Renal cortical epithelial cell (primary cell): ENCODE results near the gene NUP160. TPM values are rescaled to one million over a fixed set of nuclear protein-coding genes. Genes with fewer than 3 reads are reported as not detected.
A peak's percentile ranks its signal among the peaks of the same experiment; 100 is the strongest.
"Not testable (repeated sequence)": the region's sequence is repeated elsewhere in the genome, so short reads cannot be mapped to it uniquely, and the experiment has no call there.

ENCODE experiments used
- DNase-seq: peaks from one replicate; pipeline ENCODE4 v3.0.0-alpha.2; 2011; ENCODE audit warnings: low read depth
- total RNA-seq: library from RNA; depleted of rRNA; stranded (reverse); fragments of >200 nt; gene quantifications from 2 replicates; pipeline ENCODE4 v1.2.3, GENCODE V29; 2014

The NUP160 gene, protein sequence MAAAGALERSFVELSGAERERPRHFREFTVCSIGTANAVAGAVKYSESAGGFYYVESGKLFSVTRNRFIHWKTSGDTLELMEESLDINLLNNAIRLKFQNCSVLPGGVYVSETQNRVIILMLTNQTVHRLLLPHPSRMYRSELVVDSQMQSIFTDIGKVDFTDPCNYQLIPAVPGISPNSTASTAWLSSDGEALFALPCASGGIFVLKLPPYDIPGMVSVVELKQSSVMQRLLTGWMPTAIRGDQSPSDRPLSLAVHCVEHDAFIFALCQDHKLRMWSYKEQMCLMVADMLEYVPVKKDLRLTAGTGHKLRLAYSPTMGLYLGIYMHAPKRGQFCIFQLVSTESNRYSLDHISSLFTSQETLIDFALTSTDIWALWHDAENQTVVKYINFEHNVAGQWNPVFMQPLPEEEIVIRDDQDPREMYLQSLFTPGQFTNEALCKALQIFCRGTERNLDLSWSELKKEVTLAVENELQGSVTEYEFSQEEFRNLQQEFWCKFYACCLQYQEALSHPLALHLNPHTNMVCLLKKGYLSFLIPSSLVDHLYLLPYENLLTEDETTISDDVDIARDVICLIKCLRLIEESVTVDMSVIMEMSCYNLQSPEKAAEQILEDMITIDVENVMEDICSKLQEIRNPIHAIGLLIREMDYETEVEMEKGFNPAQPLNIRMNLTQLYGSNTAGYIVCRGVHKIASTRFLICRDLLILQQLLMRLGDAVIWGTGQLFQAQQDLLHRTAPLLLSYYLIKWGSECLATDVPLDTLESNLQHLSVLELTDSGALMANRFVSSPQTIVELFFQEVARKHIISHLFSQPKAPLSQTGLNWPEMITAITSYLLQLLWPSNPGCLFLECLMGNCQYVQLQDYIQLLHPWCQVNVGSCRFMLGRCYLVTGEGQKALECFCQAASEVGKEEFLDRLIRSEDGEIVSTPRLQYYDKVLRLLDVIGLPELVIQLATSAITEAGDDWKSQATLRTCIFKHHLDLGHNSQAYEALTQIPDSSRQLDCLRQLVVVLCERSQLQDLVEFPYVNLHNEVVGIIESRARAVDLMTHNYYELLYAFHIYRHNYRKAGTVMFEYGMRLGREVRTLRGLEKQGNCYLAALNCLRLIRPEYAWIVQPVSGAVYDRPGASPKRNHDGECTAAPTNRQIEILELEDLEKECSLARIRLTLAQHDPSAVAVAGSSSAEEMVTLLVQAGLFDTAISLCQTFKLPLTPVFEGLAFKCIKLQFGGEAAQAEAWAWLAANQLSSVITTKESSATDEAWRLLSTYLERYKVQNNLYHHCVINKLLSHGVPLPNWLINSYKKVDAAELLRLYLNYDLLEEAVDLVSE (N-terminal part only)
- total RNA-seq, result 26.7 and 40.7 TPM in 2 replicates

DNA sequence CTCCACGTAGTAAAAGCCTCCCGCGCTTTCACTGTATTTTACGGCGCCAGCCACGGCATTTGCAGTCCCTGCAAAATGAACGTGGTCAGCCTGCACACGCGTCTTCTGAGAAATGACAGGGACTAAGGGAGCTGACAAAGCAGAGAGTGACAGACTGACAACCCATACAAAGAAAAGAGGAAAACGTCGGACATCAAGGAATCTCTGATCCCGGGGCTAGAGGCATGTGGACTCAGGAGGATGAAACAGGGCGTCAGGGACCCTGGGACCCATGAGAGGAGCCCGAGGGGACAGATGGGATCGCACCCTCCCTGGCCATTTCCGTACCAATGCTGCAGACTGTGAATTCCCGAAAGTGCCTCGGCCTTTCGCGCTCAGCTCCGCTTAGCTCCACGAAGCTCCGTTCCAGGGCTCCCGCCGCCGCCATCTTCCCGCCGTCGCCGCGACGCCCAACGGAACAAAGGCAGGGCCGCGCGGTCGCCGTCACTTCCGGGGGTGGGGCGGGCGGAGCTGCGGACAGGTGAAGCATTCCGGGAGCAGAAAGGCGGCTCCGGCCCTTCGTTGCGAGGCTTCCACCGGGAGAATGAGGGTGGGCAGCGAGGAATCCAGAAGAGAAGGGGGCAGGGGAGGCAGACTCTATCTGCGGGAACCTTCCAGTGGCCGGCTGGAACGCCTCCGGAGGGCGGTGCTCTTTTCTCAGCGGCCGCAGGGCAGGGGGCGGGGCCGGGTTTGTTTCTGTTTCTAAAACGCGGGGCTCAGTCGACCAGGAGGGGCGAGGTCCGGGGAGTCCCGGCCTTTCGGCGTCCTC, at the start of gene NUP160:
TSS of gene NUP160 (minus strand) at position 459 of the 808 bp plus-strand sequence. CDS start at position 427, 32 bp downstream.
- DNase-seq, result no peak

DNA sequence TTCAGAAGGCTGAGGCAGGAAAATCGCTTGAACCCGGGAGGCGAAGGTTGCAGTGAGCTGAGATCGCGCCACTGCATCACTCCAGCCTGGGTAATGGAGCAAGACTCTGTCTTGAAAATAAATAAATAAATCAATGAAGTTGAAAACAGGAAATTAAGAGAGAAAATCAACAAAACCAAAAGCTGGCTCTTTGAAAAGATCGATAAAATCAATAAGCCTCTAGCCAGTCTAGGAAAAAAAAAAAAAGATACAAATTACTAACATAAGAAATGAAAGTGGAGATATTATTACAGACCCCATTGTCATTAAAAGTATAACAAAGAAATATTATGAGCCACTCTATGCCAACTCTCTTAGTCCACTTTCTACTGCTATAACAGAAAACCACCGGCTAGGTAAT, 48.0 kb upstream of the NUP160 start:
- DNase-seq, result no peak

DNA sequence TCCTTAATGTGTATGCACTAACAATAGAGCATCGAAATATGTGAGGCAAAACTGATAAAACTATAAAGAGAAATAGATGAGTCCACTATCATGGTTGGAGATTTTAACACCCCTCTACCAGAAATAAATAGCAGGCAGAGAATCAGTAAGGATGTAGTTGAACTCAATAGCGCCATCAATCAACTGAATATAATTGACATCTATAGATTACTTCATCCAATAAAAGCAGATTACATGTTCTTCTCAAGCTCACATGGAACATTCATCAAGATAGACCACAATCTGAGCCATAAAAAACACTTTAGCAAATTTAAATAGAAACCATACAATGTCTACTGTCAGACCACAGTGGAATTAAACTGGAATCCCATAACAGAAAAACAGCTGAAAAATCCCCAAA, 46.9 kb upstream of the NUP160 start:
- no peak for DNase-seq

DNA sequence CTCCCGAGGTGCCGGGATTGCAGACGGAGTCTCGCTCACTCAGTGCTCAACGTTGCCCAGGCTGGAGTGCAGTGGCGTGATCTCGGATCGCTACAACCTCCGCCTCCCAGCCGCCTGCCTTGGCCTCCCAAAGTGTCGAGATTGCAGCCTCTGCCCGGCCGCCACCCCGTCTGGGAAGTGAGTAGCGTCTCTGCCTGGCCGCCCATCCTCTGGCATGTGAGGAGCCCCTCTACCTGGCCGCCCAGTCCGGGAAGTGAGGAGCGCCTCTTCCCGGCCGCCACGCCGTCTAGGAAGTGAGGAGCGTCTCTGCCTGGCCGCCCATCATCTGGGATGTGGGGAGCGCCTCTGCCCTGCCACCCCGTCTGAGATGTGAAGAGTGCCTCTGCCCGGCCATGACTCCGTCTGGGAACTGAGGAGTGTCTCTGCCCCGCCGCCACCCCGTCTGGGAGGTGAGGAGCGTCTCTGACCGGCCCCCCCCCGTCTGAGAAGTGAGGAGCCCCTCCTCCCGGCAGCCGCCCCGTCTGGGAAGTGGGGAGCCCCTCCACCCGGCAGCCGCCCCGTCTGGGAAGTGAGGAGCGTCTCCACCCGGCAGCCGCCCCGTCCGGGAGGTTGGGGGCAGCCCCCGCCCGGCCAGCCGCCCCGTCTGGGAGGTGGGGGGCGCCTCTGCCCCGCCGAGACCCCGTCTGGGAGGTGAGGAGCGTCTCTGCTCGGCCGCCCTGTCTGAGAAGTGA, 44.6 kb upstream of the NUP160 start:
- DNase-seq, result not testable (repeated sequence)

DNA sequence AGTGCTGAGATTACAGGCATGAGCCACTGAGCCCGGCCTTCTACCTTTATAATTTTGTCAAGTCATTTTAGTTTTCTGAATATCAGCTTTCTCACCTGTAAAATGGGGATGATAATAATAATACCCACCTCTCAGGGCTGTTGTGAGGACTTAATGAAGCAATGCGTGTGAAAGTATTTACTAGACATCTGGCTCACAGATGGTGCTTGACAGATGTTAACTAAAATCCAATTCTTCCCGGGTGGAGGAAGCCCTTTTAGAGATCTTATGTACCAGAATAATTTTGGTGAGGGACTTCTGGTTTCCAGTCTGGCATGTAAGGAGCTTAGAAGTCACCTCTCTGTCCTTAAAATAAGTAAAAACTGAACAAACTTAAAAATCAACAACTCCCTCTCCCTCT, 43.7 kb upstream of the NUP160 start:
- no peak for DNase-seq

DNA sequence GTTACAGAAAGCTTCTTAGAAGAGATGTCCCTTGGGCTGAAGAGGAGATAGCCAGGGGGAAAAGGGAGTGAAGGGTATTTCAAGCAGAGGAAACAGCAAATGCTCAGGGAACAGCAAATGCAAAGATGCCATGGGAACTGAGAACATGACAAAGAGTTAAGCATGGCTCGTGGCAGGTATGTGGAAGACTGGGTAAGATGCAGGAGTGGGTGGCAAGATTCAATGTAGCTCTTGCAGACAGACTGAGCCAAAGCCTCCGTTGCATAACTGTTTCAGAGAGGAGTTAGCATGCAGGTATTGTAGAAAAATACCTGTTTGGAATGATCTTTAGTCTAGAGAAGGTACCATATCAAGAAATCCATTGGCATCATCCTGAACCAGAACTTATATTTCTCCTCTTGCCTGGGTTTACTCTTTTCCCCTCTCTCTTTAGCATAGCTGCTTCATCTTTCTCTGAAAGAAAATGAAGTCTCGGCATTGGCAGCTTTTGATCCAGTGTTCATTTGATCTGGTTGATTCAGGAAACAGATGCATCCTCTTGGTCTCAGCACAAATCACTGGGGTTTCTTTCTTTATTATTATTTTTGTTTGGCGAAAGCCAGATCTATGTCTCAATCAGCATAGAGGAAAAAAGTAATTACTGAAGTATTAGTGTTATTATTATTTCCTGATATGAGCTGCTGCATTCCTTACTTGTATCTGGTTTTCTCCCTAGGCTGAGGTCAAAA, 41.7 kb upstream of the NUP160 start:
- DNase-seq, result no peak

DNA sequence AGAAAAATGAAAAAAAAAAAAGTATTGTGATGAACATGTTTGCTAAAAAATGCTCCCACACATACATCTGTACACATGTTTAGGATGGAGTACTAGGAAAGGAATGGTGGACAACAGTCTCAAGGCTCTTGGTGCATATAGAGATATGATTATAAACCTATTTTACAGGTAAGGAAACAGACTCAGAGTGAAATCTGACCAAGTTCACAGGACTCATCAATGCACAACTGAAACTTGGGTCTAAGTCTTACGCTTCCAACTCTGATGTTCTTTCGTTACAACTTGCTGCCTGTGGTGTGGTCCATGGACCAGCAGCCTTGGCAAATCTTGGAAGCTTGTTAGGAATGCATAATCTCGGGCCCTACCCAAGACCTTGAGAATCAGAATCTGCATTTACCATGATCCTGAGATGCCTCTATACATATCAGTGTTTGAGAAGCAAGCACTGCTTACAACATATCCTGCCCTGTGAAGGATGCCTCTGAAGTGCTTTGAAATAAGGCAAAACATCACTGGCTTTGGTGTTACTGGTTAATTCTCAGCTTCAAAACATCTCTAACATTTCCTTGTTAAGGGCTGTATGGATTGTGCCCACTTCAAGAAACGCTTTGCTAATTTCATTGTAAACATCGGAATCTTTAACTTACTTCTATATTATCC, 39.9 kb upstream of the NUP160 start:
- DNase-seq, result no peak

DNA sequence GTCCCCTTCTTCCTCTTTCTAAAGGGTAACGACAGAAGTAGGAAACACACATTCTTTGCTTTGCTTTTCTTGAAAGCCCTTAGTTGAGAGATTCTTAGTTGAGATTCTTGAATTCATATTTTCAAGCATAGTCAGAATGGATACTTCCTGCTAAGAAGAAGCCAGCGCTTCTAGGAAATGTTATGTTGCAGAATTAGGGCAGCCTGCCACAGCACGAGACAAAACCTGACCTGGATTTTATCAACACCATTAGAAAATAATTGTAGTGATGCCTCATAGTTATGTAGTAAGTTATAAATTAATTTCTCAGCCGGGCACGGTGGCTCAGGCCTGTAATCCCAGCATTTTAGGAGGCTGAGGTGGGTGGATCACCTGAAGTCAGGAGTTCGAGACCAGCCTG, 37.9 kb upstream of the NUP160 start:
- peak; percentile 13 for DNase-seq

DNA sequence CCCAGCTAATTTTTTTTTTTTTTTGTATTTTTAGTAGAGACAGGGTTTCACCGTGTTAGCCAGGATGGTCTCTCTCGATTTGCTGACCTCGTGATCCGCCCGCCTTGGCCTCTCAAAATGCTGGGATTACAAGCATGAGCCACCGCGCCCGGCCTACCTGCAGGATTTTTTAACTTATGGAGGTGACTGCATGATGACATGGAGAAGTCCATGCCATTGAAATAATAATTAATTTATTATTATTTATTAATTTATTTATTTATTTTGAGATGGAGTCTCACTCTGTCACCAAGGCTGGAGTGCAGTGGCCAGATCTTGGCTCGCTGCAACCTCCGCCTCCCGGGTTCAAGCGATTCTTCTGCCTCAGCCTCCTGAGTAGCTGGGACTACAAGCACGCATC, 34.3 kb upstream of the NUP160 start:
- not testable (repeated sequence) for DNase-seq

DNA sequence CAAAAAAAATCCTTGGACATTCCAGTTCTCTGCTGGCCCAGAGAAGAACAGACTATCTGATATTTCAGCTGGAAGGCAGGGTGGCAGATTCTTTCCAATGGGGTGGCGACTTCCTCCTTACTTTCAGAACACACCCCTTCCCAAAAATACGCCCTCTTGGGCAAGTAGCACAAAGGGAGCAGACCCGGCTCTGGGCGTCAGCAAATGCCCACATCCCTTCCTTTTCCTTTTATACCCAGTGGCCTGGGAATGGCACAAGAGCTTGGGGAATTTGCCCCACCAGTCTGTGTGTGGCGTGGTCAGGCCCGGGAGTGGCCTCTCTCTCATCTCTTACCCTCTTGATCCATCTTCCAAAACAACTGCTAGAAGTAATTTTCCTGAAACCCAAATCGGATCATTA, 33.0 kb upstream of the NUP160 start:
- no peak for DNase-seq

DNA sequence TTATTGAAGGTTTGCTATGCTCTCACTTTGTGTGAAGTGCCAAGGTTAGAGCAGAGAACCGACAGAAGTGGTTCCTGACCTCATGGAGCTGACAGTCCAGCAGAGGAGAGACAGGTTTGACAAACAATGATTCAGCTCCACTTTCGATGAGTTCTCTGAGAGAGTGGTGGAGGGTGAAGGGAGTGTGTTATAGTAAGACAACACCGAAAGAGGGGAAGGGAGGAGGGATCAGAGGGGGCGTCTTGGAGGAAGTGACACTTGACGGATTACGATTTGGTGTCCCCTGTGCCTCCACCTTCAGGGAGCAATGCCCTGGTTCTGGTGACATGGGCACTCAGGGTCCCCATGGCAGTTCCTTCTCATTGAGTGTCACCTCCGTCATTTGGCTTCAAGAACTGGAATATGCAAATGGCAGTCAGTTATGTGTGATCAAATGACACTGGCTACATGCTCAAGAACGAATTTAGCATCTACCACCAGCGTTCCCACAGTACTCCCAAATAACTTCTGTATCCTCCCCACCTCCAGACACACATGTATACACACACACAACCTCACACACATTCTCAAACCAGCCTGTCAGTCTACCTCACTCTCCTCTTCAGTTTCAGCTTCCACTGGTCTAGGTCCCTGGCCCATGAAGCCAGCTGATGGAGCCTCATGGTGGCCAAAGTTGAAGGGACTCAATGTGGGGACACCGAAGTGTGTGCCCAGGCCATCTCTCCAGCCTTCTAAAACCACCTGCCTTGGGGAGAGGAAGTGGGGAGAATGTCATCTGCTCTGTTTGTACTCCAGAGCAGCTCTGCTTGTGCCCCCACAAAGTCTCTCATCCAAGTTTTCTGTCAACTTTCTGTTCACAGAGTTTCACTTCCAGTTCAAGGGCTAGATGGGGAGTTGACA, 31.4 kb upstream of the NUP160 start:
- DNase-seq, result no peak

DNA sequence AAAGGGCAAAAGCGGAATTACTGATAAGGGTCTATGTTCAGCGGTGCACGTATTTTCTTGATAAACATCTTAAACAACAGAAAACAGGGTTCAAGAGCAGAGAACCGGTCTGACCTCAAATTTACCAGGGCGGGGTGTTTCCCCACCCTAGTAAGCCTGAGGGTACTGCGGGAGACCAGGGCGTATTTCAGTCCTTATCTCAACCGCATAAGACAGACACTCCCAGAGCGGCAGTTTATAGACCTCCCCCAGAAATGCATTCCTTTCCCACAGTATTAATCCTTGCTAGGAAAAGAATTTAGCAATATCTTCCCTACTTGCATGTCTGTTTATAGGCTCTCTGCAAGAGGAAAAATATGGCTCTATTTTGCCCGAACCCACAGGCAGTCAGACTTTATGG, 27.7 kb upstream of the NUP160 start:
- DNase-seq, result not testable (repeated sequence)

DNA sequence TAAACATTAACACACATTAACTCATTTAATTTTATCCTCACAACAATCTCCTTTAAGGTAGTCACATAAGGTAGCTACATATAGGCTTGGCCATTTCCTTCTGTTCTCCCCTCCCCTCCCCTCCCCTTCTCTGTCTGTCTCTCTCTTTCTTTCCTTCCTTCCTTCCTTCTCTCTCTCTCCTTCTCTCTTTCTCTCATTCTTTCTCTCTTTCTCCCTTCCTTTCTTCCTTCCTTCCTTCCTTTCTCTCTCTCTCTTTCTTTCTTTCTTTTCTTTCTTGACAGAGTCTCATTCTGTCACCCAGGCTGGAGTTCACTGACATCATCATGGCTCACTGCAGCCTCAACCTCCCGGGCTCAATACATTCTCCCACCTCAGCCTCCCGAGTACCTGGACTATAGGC, 22.3 kb upstream of the NUP160 start:
- no peak for DNase-seq

DNA sequence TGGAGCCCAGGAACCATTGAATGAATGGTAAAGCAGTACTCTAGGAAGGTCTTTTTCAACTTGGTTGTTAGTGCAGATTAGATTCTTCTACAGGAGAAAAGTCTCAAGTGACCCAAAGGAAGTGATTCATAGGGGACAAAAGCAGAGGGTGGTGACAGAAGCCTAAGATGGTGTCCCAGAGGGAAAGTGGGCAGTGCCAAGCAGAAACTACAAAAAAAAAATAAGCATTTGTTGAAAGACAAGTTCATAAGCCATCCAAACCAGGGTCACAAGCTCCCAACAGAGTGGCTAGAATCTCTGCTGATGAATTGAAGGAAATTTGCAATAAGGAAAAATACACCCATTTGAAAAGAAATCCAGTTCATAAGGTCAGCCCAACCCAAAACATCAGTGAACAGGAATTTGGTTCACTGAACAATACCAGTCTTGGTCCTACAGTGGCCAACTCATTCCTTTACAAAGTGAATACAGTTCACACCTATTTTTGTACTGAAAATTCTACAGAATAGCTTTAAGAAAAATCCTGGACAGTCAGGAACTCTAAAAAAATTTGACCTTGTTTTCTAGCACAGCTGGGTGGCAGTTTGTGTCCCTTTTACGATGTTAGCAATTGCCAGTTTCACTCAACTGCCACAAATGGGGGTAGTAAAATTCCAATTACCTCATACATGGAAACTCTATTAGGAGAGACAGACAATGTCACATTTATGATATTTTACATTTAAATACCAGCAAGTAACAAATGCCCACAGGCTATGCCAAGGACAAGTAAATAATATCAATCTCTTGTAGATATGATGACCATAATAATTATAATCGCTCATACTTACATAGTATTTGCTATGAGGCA, 21.6 kb upstream of the NUP160 start:
- DNase-seq, result peak; percentile 41

DNA sequence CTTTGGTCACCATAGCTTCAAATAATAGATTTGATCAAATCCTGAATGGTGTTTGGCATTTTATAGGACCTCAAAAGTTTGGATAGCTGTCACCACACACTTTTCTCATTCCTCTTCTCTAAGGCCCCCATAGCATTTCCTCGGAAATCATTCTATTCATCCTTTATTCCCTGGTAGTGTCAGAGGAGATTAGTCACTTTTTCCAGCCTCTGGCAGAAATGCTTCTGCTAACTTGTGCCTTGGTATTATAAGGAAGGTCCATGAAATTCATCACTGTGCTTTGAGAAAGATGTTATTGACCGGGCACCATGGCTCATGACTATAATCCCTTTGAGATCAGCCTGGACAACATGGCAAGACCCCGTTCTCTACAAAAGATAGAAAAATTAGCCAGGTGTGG, 19.7 kb upstream of the NUP160 start:
- DNase-seq, result no peak

DNA sequence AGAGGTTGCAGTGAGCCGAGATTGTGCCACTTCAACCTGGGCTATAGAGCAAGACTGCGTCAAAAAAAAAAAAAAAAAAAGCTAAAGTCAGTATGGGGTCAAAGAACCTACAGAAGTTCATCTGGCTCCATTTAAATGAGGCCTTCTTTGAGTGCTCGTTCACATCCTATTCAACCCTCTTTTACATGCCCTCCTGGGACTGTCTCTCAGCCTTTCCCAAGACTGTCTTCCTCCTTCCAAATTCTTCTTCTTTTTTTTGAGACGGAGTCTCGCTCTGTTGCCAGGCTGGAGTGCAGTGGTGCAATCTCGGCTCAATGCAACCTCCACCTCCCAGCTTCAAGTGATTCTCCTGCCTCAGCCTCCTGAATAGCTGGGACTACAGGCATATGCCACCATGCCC, 18.7 kb upstream of the NUP160 start:
- not testable (repeated sequence) for DNase-seq

DNA sequence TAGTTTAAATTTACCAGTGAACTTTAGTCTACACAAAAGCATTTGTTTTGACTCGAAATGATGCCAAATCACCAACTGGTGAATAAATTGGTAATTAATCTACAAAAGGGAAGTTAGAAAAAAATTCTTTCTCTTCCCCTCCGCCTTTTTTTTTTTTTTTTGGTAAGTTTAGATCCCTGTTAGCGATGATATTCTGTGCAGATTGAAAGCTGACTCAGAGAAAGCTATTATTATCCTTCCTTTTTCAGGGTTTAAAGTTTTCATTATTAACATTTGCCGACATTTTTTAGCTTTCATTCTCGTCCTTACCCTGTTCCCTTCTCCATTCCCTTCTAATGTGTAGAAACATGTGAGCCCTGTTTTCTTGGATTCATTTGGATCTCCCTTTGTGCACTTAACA, 16.8 kb upstream of the NUP160 start:
- no peak for DNase-seq
